ENCODE data around the gene MIPEP.

The MIPEP gene

DNA sequence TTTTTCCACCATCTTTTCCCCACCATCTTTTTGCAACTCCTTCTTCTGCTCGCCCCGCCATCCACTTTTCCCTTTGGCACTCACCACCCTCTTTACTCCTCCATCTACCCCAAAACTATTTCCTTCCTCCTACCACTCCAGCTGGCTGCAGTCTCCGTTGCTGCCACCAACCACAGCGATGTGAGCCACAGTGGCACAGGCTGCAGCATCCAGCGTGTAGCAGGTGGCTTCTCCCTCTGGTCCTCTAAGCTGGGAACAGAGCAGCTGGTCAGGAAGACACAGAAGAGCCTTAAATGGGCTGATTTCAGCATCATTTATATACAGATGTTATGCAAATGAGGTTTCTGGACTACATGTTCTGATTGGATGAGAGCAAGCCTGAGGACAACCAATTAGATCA is 174.5 kb downstream of the MIPEP start:
- TF ChIP-seq, protein P1, sequence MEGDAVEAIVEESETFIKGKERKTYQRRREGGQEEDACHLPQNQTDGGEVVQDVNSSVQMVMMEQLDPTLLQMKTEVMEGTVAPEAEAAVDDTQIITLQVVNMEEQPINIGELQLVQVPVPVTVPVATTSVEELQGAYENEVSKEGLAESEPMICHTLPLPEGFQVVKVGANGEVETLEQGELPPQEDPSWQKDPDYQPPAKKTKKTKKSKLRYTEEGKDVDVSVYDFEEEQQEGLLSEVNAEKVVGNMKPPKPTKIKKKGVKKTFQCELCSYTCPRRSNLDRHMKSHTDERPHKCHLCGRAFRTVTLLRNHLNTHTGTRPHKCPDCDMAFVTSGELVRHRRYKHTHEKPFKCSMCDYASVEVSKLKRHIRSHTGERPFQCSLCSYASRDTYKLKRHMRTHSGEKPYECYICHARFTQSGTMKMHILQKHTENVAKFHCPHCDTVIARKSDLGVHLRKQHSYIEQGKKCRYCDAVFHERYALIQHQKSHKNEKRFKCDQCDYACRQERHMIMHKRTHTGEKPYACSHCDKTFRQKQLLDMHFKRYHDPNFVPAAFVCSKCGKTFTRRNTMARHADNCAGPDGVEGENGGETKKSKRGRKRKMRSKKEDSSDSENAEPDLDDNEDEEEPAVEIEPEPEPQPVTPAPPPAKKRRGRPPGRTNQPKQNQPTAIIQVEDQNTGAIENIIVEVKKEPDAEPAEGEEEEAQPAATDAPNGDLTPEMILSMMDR (IDR thresholded peaks at IDR 0.05; ENCODE audit: insufficient read depth, low read depth, low read length, missing control alignments) = no peak
- no peak overlapping the region for H3K4me3 ChIP-seq (ENCODE audit: low read depth, low read length)
- no peak for DNase-seq (ENCODE audit: low read depth)

DNA sequence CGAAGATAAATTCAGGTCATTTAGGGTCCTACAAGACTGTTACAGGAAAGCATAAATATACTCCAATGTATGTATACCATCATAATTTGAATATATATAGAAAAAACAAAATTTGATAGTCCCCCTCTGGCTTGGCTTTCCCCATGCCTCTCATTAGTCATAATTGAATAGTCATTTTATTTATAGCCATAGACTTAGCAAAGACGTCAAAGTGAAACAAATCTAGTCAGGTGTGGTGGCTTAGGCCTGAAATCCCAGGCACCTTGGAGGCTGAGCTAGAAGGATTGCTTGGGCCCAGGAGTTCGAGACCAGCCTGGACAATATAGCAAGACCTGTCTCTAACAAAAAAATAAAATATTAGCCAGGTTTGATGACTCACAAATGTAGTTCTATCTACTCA is 177.8 kb downstream of the MIPEP start:
- TF ChIP-seq, protein P1 (IDR thresholded peaks at IDR 0.05; ENCODE audit: insufficient read depth, low read depth, low read length, missing control alignments) = no peak

DNA sequence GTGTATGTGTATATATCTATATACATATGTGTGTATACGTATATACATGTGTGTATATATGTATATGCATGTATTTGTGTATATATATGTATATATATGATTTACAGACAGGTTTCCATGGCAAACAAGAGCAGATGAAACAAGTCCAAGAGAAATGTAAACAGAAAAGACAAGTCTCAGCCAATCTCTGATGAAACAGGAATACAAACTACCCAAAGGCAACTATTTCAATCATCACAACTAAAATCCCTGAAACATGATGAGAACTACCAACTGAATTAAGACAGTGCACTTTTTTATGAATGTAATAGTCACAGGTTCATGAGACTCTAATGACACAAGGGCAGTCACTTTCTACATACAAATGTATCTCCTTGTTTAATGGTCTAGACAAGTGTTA is 178.8 kb downstream of the MIPEP start:
- TF ChIP-seq, protein P1 (IDR thresholded peaks at IDR 0.05; ENCODE audit: insufficient read depth, low read depth, low read length, missing control alignments) = no peak
- DNase-seq (ENCODE audit: low read depth) = no peak
- H3K4me3 ChIP-seq (ENCODE audit: low read depth, low read length) = no peak overlapping the region

More for the DNA sequence above, 177.8 kb downstream of the MIPEP start:
- DNase-seq (ENCODE audit: low read depth) = peak; percentile 55
- no peak overlapping the region for H3K4me3 ChIP-seq (ENCODE audit: low read depth, low read length)

GRCh38 chr13:23709536-23709935 is 179.7 kb downstream of the MIPEP start:
- H3K4me3 ChIP-seq (ENCODE audit: low read depth, low read length) = no peak overlapping the region
- TF ChIP-seq, protein P1 (IDR thresholded peaks at IDR 0.05; ENCODE audit: insufficient read depth, low read depth, low read length, missing control alignments) = peak; percentile 26
- DNase-seq (ENCODE audit: low read depth) = no peak

GRCh38 chr13:23707674-23708073 is 181.5 kb downstream of the MIPEP start:
- no peak overlapping the region for H3K4me3 ChIP-seq (ENCODE audit: low read depth, low read length)
- TF ChIP-seq, protein P1 (IDR thresholded peaks at IDR 0.05; ENCODE audit: insufficient read depth, low read depth, low read length, missing control alignments) = peak; percentile 20
- peak; percentile 58 for DNase-seq (ENCODE audit: low read depth)

DNA sequence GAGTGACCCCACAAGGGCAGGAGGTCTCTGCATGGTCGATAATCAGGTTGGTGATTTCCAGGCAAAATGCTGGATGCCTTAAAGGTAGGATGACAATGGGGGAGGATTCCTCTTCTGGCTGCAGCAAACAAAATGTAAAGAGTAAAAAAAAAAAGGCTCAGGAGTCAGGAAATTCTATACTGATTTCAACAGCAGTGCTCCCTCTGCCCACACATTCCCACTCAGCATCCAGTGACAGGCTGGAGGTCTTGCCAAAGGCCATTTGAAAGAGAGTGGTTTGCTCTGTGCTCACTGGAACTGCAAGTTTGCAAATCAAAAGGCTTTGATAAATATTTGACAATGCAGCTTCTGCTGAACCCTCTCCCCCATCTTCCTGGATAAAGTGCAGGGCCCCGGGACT is 183.6 kb downstream of the MIPEP start:
- DNase-seq (ENCODE audit: low read depth) = no peak
- H3K4me3 ChIP-seq (ENCODE audit: low read depth, low read length) = no peak overlapping the region
- TF ChIP-seq, protein P1 (IDR thresholded peaks at IDR 0.05; ENCODE audit: insufficient read depth, low read depth, low read length, missing control alignments) = no peak

DNA sequence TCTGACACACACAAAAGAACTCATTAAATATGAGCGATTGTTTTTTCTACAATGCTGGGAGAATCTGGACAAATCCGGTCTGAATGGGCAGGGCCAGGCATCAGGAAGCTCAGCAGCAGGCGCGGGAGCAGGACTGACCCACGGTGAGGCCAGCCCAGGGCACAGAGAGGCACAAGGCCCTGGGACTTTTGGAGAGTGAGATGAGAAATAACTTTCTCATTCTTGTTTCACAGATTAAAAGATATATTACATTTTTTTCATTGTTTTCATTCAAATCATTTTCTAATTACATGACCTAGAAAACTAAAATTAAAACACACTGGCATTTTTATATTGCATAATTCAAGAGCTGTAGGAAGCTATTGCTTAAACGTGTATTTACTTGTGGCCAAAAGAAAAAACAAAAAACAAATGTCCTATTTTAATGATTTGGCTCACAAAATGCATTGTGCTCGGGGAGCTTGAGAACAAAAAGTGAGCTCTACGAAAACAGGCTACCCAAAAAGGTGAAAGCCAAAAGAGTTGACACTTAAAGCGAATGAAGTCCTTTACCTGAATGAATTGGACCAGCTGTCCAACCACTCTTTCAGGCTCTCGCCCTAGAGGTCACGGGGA is 185.8 kb downstream of the MIPEP start:
- no peak overlapping the region for H3K4me3 ChIP-seq (ENCODE audit: low read depth, low read length)
- TF ChIP-seq, protein P1 (IDR thresholded peaks at IDR 0.05; ENCODE audit: insufficient read depth, low read depth, low read length, missing control alignments) = no peak
- DNase-seq (ENCODE audit: low read depth) = no peak
